ENCODE results near the gene SIX3.
A peak's percentile ranks its signal among the peaks of the same experiment; 100 is the strongest.

- TF ChIP-seq RELA (CRISPR knock-in tag; IDR thresholded peaks at IDR 0.05; ENCODE audit: borderline replicate concordance) = no peak
- TF ChIP-seq PRRX2 (CRISPR knock-in tag; IDR thresholded peaks at IDR 0.05) = no peak
- 0 out of 2 replicates have a peak, but pooled peaks have one; percentile 26 for TF ChIP-seq KAT7 (CRISPR knock-in tag; IDR thresholded peaks at IDR 0.05; ENCODE audit: borderline replicate concordance)
- no peak for TF ChIP-seq SP1 (CRISPR knock-in tag; conservative IDR thresholded peaks at IDR 0.05)
- no peak for TF ChIP-seq CTCF (IDR thresholded peaks at IDR 0.05)
- no peak for TF ChIP-seq NFYB (CRISPR knock-in tag; conservative IDR thresholded peaks at IDR 0.05; ENCODE audit: low read depth)
- TF ChIP-seq IRF2 (CRISPR knock-in tag; IDR thresholded peaks at IDR 0.05; ENCODE audit: borderline replicate concordance, low read depth) = no peak
- no peak for TF ChIP-seq ARID4B (CRISPR knock-in tag; IDR thresholded peaks at IDR 0.05; ENCODE audit: borderline replicate concordance)
- TF ChIP-seq ATF3 (CRISPR knock-in tag; conservative IDR thresholded peaks at IDR 0.05) = no peak
- no peak for TF ChIP-seq FOXJ3 (CRISPR knock-in tag; IDR thresholded peaks at IDR 0.05; ENCODE audit: borderline replicate concordance)
- no peak for TF ChIP-seq TEAD4 (CRISPR knock-in tag; IDR thresholded peaks at IDR 0.05)
- TF ChIP-seq CBFB (CRISPR knock-in tag; IDR thresholded peaks at IDR 0.05; ENCODE audit: low read depth) = no peak
- TF ChIP-seq TEAD1 (CRISPR knock-in tag; IDR thresholded peaks at IDR 0.05) = no peak
Observed at GRCh38 chr2:44934983-44935728, 6.3 kb upstream of the SIX3 start.
